GM19438 (cell line): ENCODE measurements around the gene HTT.

ENCODE experiments used
- ATAC-seq: cut with Tn5 transposase; IDR thresholded peaks from one replicate; pipeline ENCODE4 v1.9.1; 2021; ENCODE audit warnings: low read depth; ENCODE audit not compliant: unreplicated experiment

HTT gene

GRCh38 chr4:3229964-3230363 is 155.5 kb downstream of the HTT start:
- ATAC-seq: no peak

GRCh38 chr4:3231471-3231870 is 157.0 kb downstream of the HTT start:
- no peak for ATAC-seq

GRCh38 chr4:3232001-3232400 is 157.5 kb downstream of the HTT start:
- ATAC-seq: no peak

GRCh38 chr4:3232871-3233271 is 158.4 kb downstream of the HTT start:
- ATAC-seq: no peak

GRCh38 chr4:3233391-3234071 is 159.1 kb downstream of the HTT start:
- ATAC-seq: no peak

GRCh38 chr4:3234171-3235029 is 159.9 kb downstream of the HTT start:
- ATAC-seq: no peak

- ATAC-seq: no peak
Observed at GRCh38 chr4:3235030-3235345, 160.5 kb downstream of the HTT start.

- ATAC-seq: no peak
Observed at GRCh38 chr4:3235581-3235980, 161.1 kb downstream of the HTT start.

GRCh38 chr4:3236326-3236878 is 161.9 kb downstream of the HTT start:
- ATAC-seq: no peak

- ATAC-seq: no peak
Observed at GRCh38 chr4:3237266-3237665, 162.8 kb downstream of the HTT start.

GRCh38 chr4:3237712-3238560 is 163.5 kb downstream of the HTT start:
- no peak for ATAC-seq

GRCh38 chr4:3238721-3239120 is 164.2 kb downstream of the HTT start:
- ATAC-seq: no peak

- no peak for ATAC-seq
Observed at GRCh38 chr4:3239303-3239702, 164.8 kb downstream of the HTT start.

GRCh38 chr4:3239998-3240920 is 165.8 kb downstream of the HTT start:
- no peak for ATAC-seq

GRCh38 chr4:3240936-3241522 is 166.5 kb downstream of the HTT start:
- ATAC-seq: no peak

- no peak for ATAC-seq
Observed at GRCh38 chr4:3241898-3242524, 167.5 kb downstream of the HTT start.

- no peak for ATAC-seq
Observed at GRCh38 chr4:3243136-3243780, 168.8 kb downstream of the HTT start.

- ATAC-seq: no peak
Observed at GRCh38 chr4:3244002-3244401, 169.5 kb downstream of the HTT start.

GRCh38 chr4:3244747-3245146 is 170.3 kb downstream of the HTT start:
- no peak for ATAC-seq
